ENCODE data around the gene MORN4. TPM values are rescaled to one million over a fixed set of nuclear protein-coding genes. Genes with fewer than 3 reads are reported as not detected.

MORN4 gene
- total RNA-seq, 1 experiment from 2014 or later = 11.9 TPM

DNA sequence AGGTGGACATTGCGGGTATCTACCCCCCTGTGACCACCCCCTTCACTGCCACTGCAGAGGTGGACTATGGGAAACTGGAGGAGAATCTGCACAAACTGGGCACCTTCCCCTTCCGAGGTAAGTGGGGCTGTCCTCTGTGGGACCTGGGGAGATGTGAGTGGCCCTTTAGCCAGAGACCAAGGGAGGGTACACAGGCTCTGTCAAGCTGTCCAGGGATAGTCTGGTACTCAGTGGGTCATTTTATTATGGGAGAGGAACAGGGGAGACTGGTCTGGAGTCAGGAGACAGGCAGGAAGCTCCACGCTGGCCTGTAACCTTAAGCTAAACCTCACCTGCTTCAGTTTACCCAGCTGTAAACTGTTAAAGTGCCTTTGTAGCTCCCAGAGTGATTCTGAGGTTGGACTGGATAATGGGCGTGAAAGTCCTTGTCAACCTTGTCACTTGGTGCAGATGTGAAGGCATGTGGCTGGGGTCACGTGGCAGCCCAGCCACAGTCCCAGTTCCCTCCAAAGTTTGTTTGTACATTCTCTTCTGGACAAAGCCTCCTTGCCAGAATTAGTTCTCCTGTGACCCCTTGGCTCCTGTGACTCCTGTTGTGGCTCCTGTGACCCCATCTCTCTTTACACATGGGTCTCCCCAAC lies 48.4 kb downstream of the MORN4 start:
- no peak overlapping the region for H3K4me3 Mint-ChIP-seq
- DNase-seq = no peak
- H3K9me3 ChIP-seq (ENCODE audit: control insufficient read depth, low read depth, low read length) = no peaks in the 10 kb centered on the region
- no peak overlapping the region for H3K56ac ChIP-seq (ENCODE audit: insufficient read length, low read depth, low read length)
- no peak overlapping the region for H3K27ac ChIP-seq (ENCODE audit: insufficient read length, low read depth, low read length)
- TF ChIP-seq, protein P1, sequence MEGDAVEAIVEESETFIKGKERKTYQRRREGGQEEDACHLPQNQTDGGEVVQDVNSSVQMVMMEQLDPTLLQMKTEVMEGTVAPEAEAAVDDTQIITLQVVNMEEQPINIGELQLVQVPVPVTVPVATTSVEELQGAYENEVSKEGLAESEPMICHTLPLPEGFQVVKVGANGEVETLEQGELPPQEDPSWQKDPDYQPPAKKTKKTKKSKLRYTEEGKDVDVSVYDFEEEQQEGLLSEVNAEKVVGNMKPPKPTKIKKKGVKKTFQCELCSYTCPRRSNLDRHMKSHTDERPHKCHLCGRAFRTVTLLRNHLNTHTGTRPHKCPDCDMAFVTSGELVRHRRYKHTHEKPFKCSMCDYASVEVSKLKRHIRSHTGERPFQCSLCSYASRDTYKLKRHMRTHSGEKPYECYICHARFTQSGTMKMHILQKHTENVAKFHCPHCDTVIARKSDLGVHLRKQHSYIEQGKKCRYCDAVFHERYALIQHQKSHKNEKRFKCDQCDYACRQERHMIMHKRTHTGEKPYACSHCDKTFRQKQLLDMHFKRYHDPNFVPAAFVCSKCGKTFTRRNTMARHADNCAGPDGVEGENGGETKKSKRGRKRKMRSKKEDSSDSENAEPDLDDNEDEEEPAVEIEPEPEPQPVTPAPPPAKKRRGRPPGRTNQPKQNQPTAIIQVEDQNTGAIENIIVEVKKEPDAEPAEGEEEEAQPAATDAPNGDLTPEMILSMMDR (conservative IDR thresholded peaks at IDR 0.05) = no peak
- WGBS (ENCODE audit: extremely low coverage, insufficient read length, low lambda C conversion rate) = no CpG with 5 or more reads among the region's 5 CpGs
- no peak overlapping the region for H2BK15ac ChIP-seq (ENCODE audit: low read depth, low read length)
- H3K23ac ChIP-seq (ENCODE audit: insufficient read length, low read depth, low read length) = no peak overlapping the region
- H3K27me3 Mint-ChIP-seq (ENCODE audit: low read depth) = peaks cover 2% of the 10 kb centered on the region; the same call in 1 of the 2 replicates
- H4K91ac ChIP-seq (ENCODE audit: insufficient read length, low read depth, low read length) = no peak overlapping the region
- no peak overlapping the region for H4K5ac ChIP-seq (ENCODE audit: insufficient read length, low read depth, low read length)
- H2BK20ac ChIP-seq (ENCODE audit: low read depth, low read length, poor library complexity, severe bottlenecking) = no peak overlapping the region
- H2BK12ac ChIP-seq (ENCODE audit: insufficient read length, low read depth, low read length) = no peak overlapping the region
- H4K8ac ChIP-seq (replicated peaks; ENCODE audit: insufficient read length, low read depth, low read length) = no peak overlapping the region
- no peak overlapping the region for H3K4me2 ChIP-seq (ENCODE audit: insufficient read depth, insufficient read length, low read length)
- no peaks in the 10 kb centered on the region for H3K4me1 ChIP-seq (ENCODE audit: insufficient read depth, low read length)
- H3K4me1 Mint-ChIP-seq = peaks cover 3 to 13% of the 10 kb centered on the region in 2 experiments; a peak in 3 of 4 replicates
- no peaks in the 10 kb centered on the region for H4K20me1 ChIP-seq (ENCODE audit: control insufficient read depth, insufficient read depth, insufficient read length)
- H3K27me3 ChIP-seq (ENCODE audit: insufficient read depth, low read length) = no peaks in the 10 kb centered on the region
- no peak overlapping the region for H2BK5ac ChIP-seq (ENCODE audit: insufficient read length, low read length)
- H2AFZ ChIP-seq (ENCODE audit: low read length) = no peak overlapping the region
- H3K9me3 Mint-ChIP-seq = no peaks in the 10 kb centered on the region
- H3T11ph ChIP-seq (ENCODE audit: low read length) = no peak overlapping the region
- no peak overlapping the region for H3K4ac ChIP-seq (ENCODE audit: low read depth, low read length)
- H3K23me2 ChIP-seq (ENCODE audit: insufficient read length, low read depth, low read length, poor library complexity, severe bottlenecking) = no peaks in the 10 kb centered on the region
- no peaks in the 10 kb centered on the region for H3K36me3 Mint-ChIP-seq (ENCODE audit: insufficient read depth in 1 of 3, low read depth in 3 of 3)
- no peak overlapping the region for H3K18ac ChIP-seq (ENCODE audit: insufficient read length, low read depth, low read length)
- H2AK5ac ChIP-seq (ENCODE audit: insufficient read length, low read length) = no peak overlapping the region
- no peak overlapping the region; the same call in 1 of the 2 replicates for H3K14ac ChIP-seq (ENCODE audit: insufficient read depth, low read length)
- H2BK120ac ChIP-seq (ENCODE audit: low read depth, low read length, poor library complexity, severe bottlenecking) = no peak overlapping the region
- H3K79me1 ChIP-seq (ENCODE audit: insufficient read depth, low read depth, low read length, poor library complexity, severe bottlenecking) = no peaks in the 10 kb centered on the region
- no peak overlapping the region for H3K9ac ChIP-seq (ENCODE audit: extremely low read depth, insufficient read length, low read length)
- H3K27ac Mint-ChIP-seq = no peak overlapping the region; a peak in 1 of 7 replicates
- no peaks in the 10 kb centered on the region for H3K79me2 ChIP-seq (ENCODE audit: insufficient read depth, low read length)

All from H9 (cell line).